H9 (cell line): ENCODE results near the gene BRICD5. TPM values are rescaled to one million over a fixed set of nuclear protein-coding genes. Genes with fewer than 3 reads are reported as not detected.

ENCODE experiments used
- DNase-seq: peaks from one replicate; pipeline ENCODE4 v3.0.0-alpha.2; 2017
- H2AFZ ChIP-seq: one replicate; pipeline ENCODE4 v1.6.1; 2013; ENCODE audit warnings: mild to moderate bottlenecking, low read length, control low read depth, moderate library complexity
- H2AK5ac ChIP-seq: 2 replicates; pipeline ENCODE4 v1.6.1; 2013; ENCODE audit warnings: low read length, control low read depth, mixed read lengths; ENCODE audit not compliant: insufficient read length
- H2BK120ac ChIP-seq: one replicate; pipeline ENCODE4 v1.6.1; 2013; ENCODE audit warnings: low read depth, mild to moderate bottlenecking, low read length, control low read depth, inconsistent platforms; ENCODE audit not compliant: poor library complexity, severe bottlenecking
- H2BK12ac ChIP-seq: 2 replicates; pipeline ENCODE4 v1.6.1; 2013; ENCODE audit warnings: low read length, control low read depth, mixed read lengths, low read depth; ENCODE audit not compliant: insufficient read length
- H2BK15ac ChIP-seq: 2 replicates; pipeline ENCODE4 v1.6.1; 2013; ENCODE audit warnings: low read depth, low read length, control low read depth
- H2BK20ac ChIP-seq: one replicate; pipeline ENCODE4 v1.6.1; 2013; ENCODE audit warnings: low read depth, mild to moderate bottlenecking, low read length, control low read depth, inconsistent platforms; ENCODE audit not compliant: poor library complexity, severe bottlenecking
- H2BK5ac ChIP-seq: 2 replicates; pipeline ENCODE4 v1.6.1; 2013; ENCODE audit warnings: low read length, control low read depth, mixed read lengths; ENCODE audit not compliant: insufficient read length
- H3K14ac ChIP-seq: 2 replicates; pipeline ENCODE4 v1.6.1; 2013; ENCODE audit warnings: low read length, control low read depth; ENCODE audit not compliant: insufficient read depth
- H3K18ac ChIP-seq: 2 replicates; pipeline ENCODE4 v1.6.1; 2013; ENCODE audit warnings: low read depth, mild to moderate bottlenecking, mixed read lengths, low read length, control low read depth; ENCODE audit not compliant: insufficient read length
- H3K23ac ChIP-seq: 2 replicates; pipeline ENCODE4 v1.6.1; 2013; ENCODE audit warnings: low read length, control low read depth, mixed read lengths, low read depth; ENCODE audit not compliant: insufficient read length
- H3K23me2 ChIP-seq: 2 replicates; pipeline ENCODE4 v1.6.1; 2013; ENCODE audit warnings: low read depth, mild to moderate bottlenecking, mixed read lengths, low read length, control low read depth; ENCODE audit not compliant: insufficient read length, poor library complexity, severe bottlenecking
- H3K27ac ChIP-seq: 2 replicates; pipeline ENCODE4 v1.5.1; 2013; ENCODE audit warnings: low read length, control low read depth, mixed read lengths, low read depth; ENCODE audit not compliant: insufficient read length
- H3K27me3 ChIP-seq: 2 replicates; pipeline ENCODE4 v1.6.1; 2013; ENCODE audit warnings: low read length, control low read depth, inconsistent platforms; ENCODE audit not compliant: insufficient read depth
- H3K4ac ChIP-seq: 2 replicates; pipeline ENCODE4 v1.6.1; 2013; ENCODE audit warnings: low read depth, mild to moderate bottlenecking, control low read depth, inconsistent platforms, low read length, moderate library complexity
- H3K4me1 ChIP-seq: 2 replicates; pipeline ENCODE4 v1.6.1; 2013; ENCODE audit warnings: low read length, control low read depth, inconsistent platforms; ENCODE audit not compliant: insufficient read depth
- H3K4me2 ChIP-seq: 2 replicates; pipeline ENCODE4 v1.6.1; 2013; ENCODE audit warnings: low read length, control low read depth, mixed read lengths; ENCODE audit not compliant: insufficient read length, insufficient read depth
- H3K56ac ChIP-seq: 2 replicates; pipeline ENCODE4 v1.6.1; 2013; ENCODE audit warnings: low read depth, mild to moderate bottlenecking, mixed read lengths, low read length, control low read depth; ENCODE audit not compliant: insufficient read length
- H3K79me1 ChIP-seq: 2 replicates; pipeline ENCODE4 v1.6.1; 2013; ENCODE audit warnings: low read depth, mild to moderate bottlenecking, moderate library complexity, low read length, control low read depth, inconsistent platforms; ENCODE audit not compliant: insufficient read depth, poor library complexity, severe bottlenecking
- H3K79me2 ChIP-seq: 2 replicates; pipeline ENCODE4 v1.6.1; 2013; ENCODE audit warnings: low read length, control low read depth, inconsistent platforms; ENCODE audit not compliant: insufficient read depth
- H3K9ac ChIP-seq: 2 replicates; pipeline ENCODE4 v1.6.1; 2013; ENCODE audit warnings: low read length, control low read depth, mixed read lengths; ENCODE audit not compliant: insufficient read length; ENCODE audit errors: extremely low read depth
- H3K9me3 ChIP-seq: one replicate; pipeline ENCODE4 v1.6.1; 2013; ENCODE audit warnings: low read depth, low read length, inconsistent platforms; ENCODE audit not compliant: control insufficient read depth
- H3T11ph ChIP-seq: one replicate; pipeline ENCODE4 v1.6.1; 2013; ENCODE audit warnings: mild to moderate bottlenecking, low read length, control low read depth, inconsistent platforms
- H4K20me1 ChIP-seq: one replicate; pipeline ENCODE4 v1.6.1; 2013; ENCODE audit not compliant: control insufficient read depth, insufficient read length, insufficient read depth
- H4K5ac ChIP-seq: 2 replicates; pipeline ENCODE4 v1.6.1; 2013; ENCODE audit warnings: low read depth, mild to moderate bottlenecking, mixed read lengths, low read length, control low read depth; ENCODE audit not compliant: insufficient read length
- H4K8ac ChIP-seq: replicated peaks from 2 replicates; pipeline ENCODE4 v1.6.1; 2013; ENCODE audit warnings: low read length, control low read depth, mixed read lengths, low read depth; ENCODE audit not compliant: insufficient read length
- H4K91ac ChIP-seq: 2 replicates; pipeline ENCODE4 v1.6.1; 2013; ENCODE audit warnings: low read depth, mild to moderate bottlenecking, moderate library complexity, mixed read lengths, low read length, control low read depth; ENCODE audit not compliant: insufficient read length
- H3K27ac Mint-ChIP-seq, 3 experiments: 2 replicates in 2 of 3; 3 replicates in 1 of 3; pipeline ENCODE4 v1.8.0; 2020 to 2021; ENCODE audit warnings: mixed read lengths in 3 of 3, mild to moderate bottlenecking in 1 of 3, moderate library complexity in 1 of 3
- H3K27me3 Mint-ChIP-seq: 2 replicates; pipeline ENCODE4 v1.8.0; 2021; ENCODE audit warnings: low read depth, mild to moderate bottlenecking, moderate library complexity, mixed read lengths
- H3K36me3 Mint-ChIP-seq, 3 experiments: 2 replicates in 2 of 3; 3 replicates in 1 of 3; pipeline ENCODE4 v1.8.0; 2020 to 2021; ENCODE audit warnings: low read depth in 3 of 3, mixed read lengths in 3 of 3; ENCODE audit not compliant: insufficient read depth in 1 of 3
- H3K4me1 Mint-ChIP-seq, 2 experiments: 2 replicates each; pipeline ENCODE4 v1.8.0; 2020; ENCODE audit warnings: mixed read lengths in 2 of 2
- H3K4me3 Mint-ChIP-seq, 2 experiments: 2 replicates in 1 of 2; 3 replicates in 1 of 2; pipeline ENCODE4 v1.8.0; 2020 to 2021; ENCODE audit warnings: mild to moderate bottlenecking in 2 of 2, mixed read lengths in 2 of 2, moderate library complexity in 1 of 2
- H3K9me3 Mint-ChIP-seq, 2 experiments: 2 replicates in 1 of 2; 3 replicates in 1 of 2; pipeline ENCODE4 v1.8.0; 2020; ENCODE audit warnings: mild to moderate bottlenecking in 2 of 2, mixed read lengths in 2 of 2, moderate library complexity in 1 of 2
- WGBS: extraction: QIAGEN DNeasy Blood & Tissue Kit; methylation state at CpG from one replicate; pipeline ENCODE4 v1.1.7; 2013; ENCODE audit warnings: missing lambda C conversion rate, low lambda C conversion rate, mixed read lengths; ENCODE audit not compliant: insufficient read length; ENCODE audit errors: extremely low coverage; 5-methylcytosine and 5-hydroxymethylcytosine counted together
- total RNA-seq: library from RNA; stranded (reverse); gene quantifications from 2 replicates; pipeline ENCODE4 v1.2.1, GENCODE V29; 2021
- TF ChIP-seq, protein P1 (sequence below): fragments of 200-600 bp; sonication (generic); conservative IDR thresholded peaks from 3 replicates; pipeline ENCODE4 v1.8.0; 2021; ENCODE audit warnings: antibody characterized with exemption, mild to moderate bottlenecking

BRICD5 gene
- total RNA-seq, 1 experiment from 2014 or later = 11.9 TPM

DNA sequence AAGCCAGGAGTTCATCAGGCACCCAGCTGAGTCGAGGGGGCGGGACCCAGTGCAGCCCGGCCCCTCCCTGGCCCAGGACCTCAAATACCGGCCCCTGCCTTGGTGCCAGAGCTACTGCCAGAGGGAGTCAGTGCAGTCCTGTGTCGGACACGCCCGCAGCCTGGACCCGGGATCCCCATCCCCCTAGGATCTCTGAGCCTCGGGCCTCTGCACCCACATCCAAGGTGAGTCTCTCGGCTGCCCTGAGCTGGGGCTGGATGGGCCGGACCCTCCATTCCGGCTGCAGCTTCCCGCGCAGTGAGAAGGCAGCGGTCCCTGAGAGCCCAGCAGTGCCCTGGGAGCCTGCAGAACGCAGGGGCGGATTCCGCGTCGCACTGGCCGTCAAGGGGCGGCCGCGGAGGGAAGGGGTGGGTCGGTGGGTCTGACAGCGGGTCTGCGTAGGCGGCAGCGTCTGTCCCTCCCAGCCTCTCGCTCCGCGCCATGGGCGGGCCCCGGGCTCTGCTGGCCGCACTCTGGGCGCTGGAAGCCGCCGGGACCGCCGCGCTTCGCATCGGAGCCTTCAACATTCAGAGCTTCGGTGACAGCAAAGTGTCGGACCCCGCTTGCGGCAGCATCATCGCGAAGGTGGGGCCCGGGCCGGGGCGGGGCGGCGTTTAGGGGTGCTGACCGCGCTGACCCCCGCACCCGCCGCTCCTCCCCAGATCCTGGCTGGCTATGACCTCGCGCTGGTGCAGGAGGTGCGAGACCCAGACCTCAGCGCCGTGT lies 25.9 kb upstream of the BRICD5 start, which contains the start of gene DNASE1L2:
Gene DNASE1L2, plus strand, starts transcription at position 108 of the 765 bp plus-strand sequence. Its CDS starts 373 bp downstream, at position 481.
- peaks cover 2 to 28% (median 8%) of the 10 kb centered on the region in 3 experiments; a peak in 6 of 7 replicates for H3K36me3 Mint-ChIP-seq
- Histone ChIP-seq H3K4me1 (no peaks in the 10 kb centered on the region), H4K8ac (no peak within 1 kb of the TSS), H3K27ac (no peak within 1 kb of the TSS), H2BK20ac (no peak within 1 kb of the TSS), H2AFZ (no peak within 1 kb of the TSS), H3T11ph (no peak within 1 kb of the TSS), H3K23ac (no peak within 1 kb of the TSS), H3K27me3 (peaks cover 2% of the 10 kb centered on the region; the same call in 1 of the 2 replicates), H4K20me1 (no peaks in the 10 kb centered on the region), H3K9ac (no peak within 1 kb of the TSS), H3K14ac (no peak within 1 kb of the TSS; the same call in 1 of the 2 replicates), H3K79me2 (no peaks in the 10 kb centered on the region), H3K79me1 (no peaks in the 10 kb centered on the region), H2BK12ac (no peak within 1 kb of the TSS), H2AK5ac (no peak within 1 kb of the TSS), H2BK5ac (no peak within 1 kb of the TSS), H4K91ac (no peak within 1 kb of the TSS), H3K56ac (no peak within 1 kb of the TSS), H3K9me3 (no peaks in the 10 kb centered on the region), H3K18ac (no peak within 1 kb of the TSS), H3K23me2 (peaks cover 13% of the 10 kb centered on the region), H2BK120ac (no peak within 1 kb of the TSS), H4K5ac (no peak within 1 kb of the TSS), H3K4me2 (peak within 1 kb of the TSS; percentile 67), H3K4ac (no peak within 1 kb of the TSS), H2BK15ac (no peak within 1 kb of the TSS)
- DNase-seq = peak; percentile 66
- H3K27ac Mint-ChIP-seq = no peak within 1 kb of the TSS
- peaks cover 0 to 3% of the 10 kb centered on the region in 2 experiments; a peak in 1 of 4 replicates for H3K4me1 Mint-ChIP-seq
- peak within 1 kb of the TSS; percentile 42 to 72 for H3K4me3 Mint-ChIP-seq
- no CpG with 5 or more reads among the region's 64 CpGs for WGBS
- TF ChIP-seq, protein P1, sequence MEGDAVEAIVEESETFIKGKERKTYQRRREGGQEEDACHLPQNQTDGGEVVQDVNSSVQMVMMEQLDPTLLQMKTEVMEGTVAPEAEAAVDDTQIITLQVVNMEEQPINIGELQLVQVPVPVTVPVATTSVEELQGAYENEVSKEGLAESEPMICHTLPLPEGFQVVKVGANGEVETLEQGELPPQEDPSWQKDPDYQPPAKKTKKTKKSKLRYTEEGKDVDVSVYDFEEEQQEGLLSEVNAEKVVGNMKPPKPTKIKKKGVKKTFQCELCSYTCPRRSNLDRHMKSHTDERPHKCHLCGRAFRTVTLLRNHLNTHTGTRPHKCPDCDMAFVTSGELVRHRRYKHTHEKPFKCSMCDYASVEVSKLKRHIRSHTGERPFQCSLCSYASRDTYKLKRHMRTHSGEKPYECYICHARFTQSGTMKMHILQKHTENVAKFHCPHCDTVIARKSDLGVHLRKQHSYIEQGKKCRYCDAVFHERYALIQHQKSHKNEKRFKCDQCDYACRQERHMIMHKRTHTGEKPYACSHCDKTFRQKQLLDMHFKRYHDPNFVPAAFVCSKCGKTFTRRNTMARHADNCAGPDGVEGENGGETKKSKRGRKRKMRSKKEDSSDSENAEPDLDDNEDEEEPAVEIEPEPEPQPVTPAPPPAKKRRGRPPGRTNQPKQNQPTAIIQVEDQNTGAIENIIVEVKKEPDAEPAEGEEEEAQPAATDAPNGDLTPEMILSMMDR = no peak
- H3K27me3 Mint-ChIP-seq = peaks cover 16% of the 10 kb centered on the region
- H3K9me3 Mint-ChIP-seq = no peaks in the 10 kb centered on the region
